ENCODE data around the gene SUCO. TPM values are rescaled to one million over a fixed set of nuclear protein-coding genes. Genes with fewer than 3 reads are reported as not detected.

Gene SUCO
- total RNA-seq, 1 experiment from 2014 or later: 84.6 TPM

GRCh38 chr1:172609528-172609927 lies 76.6 kb downstream of the SUCO start:
- Mint-ChIP-seq H3K27me3 (ENCODE audit: unreplicated experiment) (no peaks in the 10 kb centered on the region), H3K4me1 (ENCODE audit: low read depth, unreplicated experiment) (peaks cover 34% of the 10 kb centered on the region), H3K4me3 (ENCODE audit: low read depth, unreplicated experiment) (no peak overlapping the region), H3K36me3 (ENCODE audit: insufficient read depth, unreplicated experiment) (peaks cover 22% of the 10 kb centered on the region), H3K9me3 (ENCODE audit: low read depth, unreplicated experiment) (no peaks in the 10 kb centered on the region), H3K27ac (ENCODE audit: unreplicated experiment) (no peak overlapping the region)
- CTCF ChIA-PET: interaction anchor here (0.6 to 2.6 kb wide), 6 partner anchors 30 to 609 kb away, joined by 3 to 27 read pairs (median 4); no protein-coding TSS in a partner anchor
- no peak for DNase-seq
- peak; percentile 68 for TF ChIP-seq CTCF (IDR thresholded peaks at IDR 0.05; ENCODE audit: unreplicated experiment)
- intact Hi-C loops (cut with micrococcal nuclease; ENCODE audit: unreplicated experiment): loop anchor here (1.0 to 5.0 kb wide), 3 partner anchors 29 to 157 kb away; no protein-coding TSS in a partner anchor
- no TSS peak for BruUV-seq (replicated peaks)

DNA sequence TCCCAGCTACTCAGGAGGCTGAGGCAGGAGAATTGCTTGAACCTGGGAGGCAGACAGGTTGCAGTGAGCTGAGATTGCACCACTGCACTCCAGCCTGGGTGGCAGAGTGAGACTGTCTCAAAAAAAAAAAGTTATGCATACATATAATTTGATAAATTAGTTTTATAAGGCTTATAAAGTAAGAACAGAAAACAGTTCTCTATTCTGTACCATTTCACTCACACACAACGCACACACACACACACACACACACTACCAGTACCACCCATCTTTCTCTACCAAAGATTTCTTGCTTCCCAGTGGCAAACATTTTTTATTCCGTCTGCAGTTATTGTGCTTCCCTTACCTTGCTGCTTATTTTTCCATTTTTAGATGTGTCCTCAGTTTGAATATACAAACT lies 79.5 kb downstream of the SUCO start:
- H3K9me3 Mint-ChIP-seq (ENCODE audit: low read depth, unreplicated experiment): peaks cover 22% of the 10 kb centered on the region
- no peaks in the 10 kb centered on the region for H3K27me3 Mint-ChIP-seq (ENCODE audit: unreplicated experiment)
- CTCF ChIA-PET: no interaction called here
- no TSS peak for BruUV-seq (replicated peaks)
- intact Hi-C loops (cut with micrococcal nuclease; ENCODE audit: unreplicated experiment): no loop called here
- DNase-seq: no peak
- peaks cover 22% of the 10 kb centered on the region for H3K4me1 Mint-ChIP-seq (ENCODE audit: low read depth, unreplicated experiment)
- TF ChIP-seq CTCF (IDR thresholded peaks at IDR 0.05; ENCODE audit: unreplicated experiment): no peak
- no peak overlapping the region for H3K27ac Mint-ChIP-seq (ENCODE audit: unreplicated experiment)
- H3K4me3 Mint-ChIP-seq (ENCODE audit: low read depth, unreplicated experiment): no peak overlapping the region
- H3K36me3 Mint-ChIP-seq (ENCODE audit: insufficient read depth, unreplicated experiment): peaks cover 22% of the 10 kb centered on the region

- DNase-seq: no peak
- no TSS peak for BruUV-seq (replicated peaks)
- Mint-ChIP-seq H3K4me1 (ENCODE audit: low read depth, unreplicated experiment) (peaks cover 15% of the 10 kb centered on the region), H3K27ac (ENCODE audit: unreplicated experiment) (no peak overlapping the region), H3K36me3 (ENCODE audit: insufficient read depth, unreplicated experiment) (peaks cover 22% of the 10 kb centered on the region), H3K4me3 (ENCODE audit: low read depth, unreplicated experiment) (no peak overlapping the region), H3K27me3 (ENCODE audit: unreplicated experiment) (no peaks in the 10 kb centered on the region), H3K9me3 (ENCODE audit: low read depth, unreplicated experiment) (peaks cover 24% of the 10 kb centered on the region)
- intact Hi-C loops (cut with micrococcal nuclease; ENCODE audit: unreplicated experiment): no loop called here
- CTCF ChIA-PET: no interaction called here
- TF ChIP-seq CTCF (IDR thresholded peaks at IDR 0.05; ENCODE audit: unreplicated experiment): no peak
Measured at GRCh38 chr1:172613294-172613693, 80.3 kb downstream of the SUCO start.

- Mint-ChIP-seq H3K27ac (ENCODE audit: unreplicated experiment) (no peak overlapping the region), H3K4me3 (ENCODE audit: low read depth, unreplicated experiment) (no peak overlapping the region), H3K4me1 (ENCODE audit: low read depth, unreplicated experiment) (peaks cover 13% of the 10 kb centered on the region), H3K27me3 (ENCODE audit: unreplicated experiment) (no peaks in the 10 kb centered on the region), H3K9me3 (ENCODE audit: low read depth, unreplicated experiment) (peaks cover 31% of the 10 kb centered on the region), H3K36me3 (ENCODE audit: insufficient read depth, unreplicated experiment) (peaks cover 6% of the 10 kb centered on the region)
- no peak for DNase-seq
- intact Hi-C loops (cut with micrococcal nuclease; ENCODE audit: unreplicated experiment): no loop called here
- no peak for TF ChIP-seq CTCF (IDR thresholded peaks at IDR 0.05; ENCODE audit: unreplicated experiment)
- CTCF ChIA-PET: no interaction called here
- BruUV-seq (replicated peaks): no TSS peak
Measured at GRCh38 chr1:172616195-172616594, 83.2 kb downstream of the SUCO start.
